GM18507 (cell line): Measurements from ENCODE around the gene TSC22D1.

Experiments used
- DNase-seq: peaks from one replicate; pipeline ENCODE4 v3.0.0; 2011; ENCODE audit warnings: low read depth; ENCODE audit not compliant: insufficient read length; ENCODE audit errors: extremely low spot score
- FAIRE-seq: peaks from 2 replicates; lab custom pipeline; 2011; peaks lifted over from hg19 to GRCh38; lab: Jason Lieb, UNC

The TSC22D1 gene

GRCh38 chr13:44395976-44396694 is 180.0 kb downstream of the TSC22D1 start:
- no peak for DNase-seq
- FAIRE-seq, result no peak

- no peak for DNase-seq
- no peak for FAIRE-seq
Measured at GRCh38 chr13:44394658-44395057, 181.5 kb downstream of the TSC22D1 start.

- no peak for DNase-seq
Measured at GRCh38 chr13:44393391-44393790, 182.7 kb downstream of the TSC22D1 start.

GRCh38 chr13:44389876-44390275 is 186.3 kb downstream of the TSC22D1 start:
- DNase-seq, result no peak
- FAIRE-seq, result no peak

More at GRCh38 chr13:44393391-44393790, 182.7 kb downstream of the TSC22D1 start:
- no peak for FAIRE-seq

GRCh38 chr13:44389060-44389666 is 187.0 kb downstream of the TSC22D1 start:
- no peak for FAIRE-seq
- no peak for DNase-seq

- DNase-seq, result no peak
- no peak for FAIRE-seq
Measured at GRCh38 chr13:44388427-44389059, 187.6 kb downstream of the TSC22D1 start.

GRCh38 chr13:44386913-44387556 is 189.1 kb downstream of the TSC22D1 start:
- DNase-seq, result no peak
- no peak for FAIRE-seq

- no peak for FAIRE-seq
Measured at GRCh38 chr13:44385847-44386246, 190.3 kb downstream of the TSC22D1 start.

GRCh38 chr13:44385401-44385800 is 190.7 kb downstream of the TSC22D1 start:
- DNase-seq (no peak), FAIRE-seq (no peak)

More at GRCh38 chr13:44385847-44386246, 190.3 kb downstream of the TSC22D1 start:
- no peak for DNase-seq

- DNase-seq (no peak), FAIRE-seq (no peak)
Measured at GRCh38 chr13:44384778-44385177, 191.4 kb downstream of the TSC22D1 start.

- no peak for FAIRE-seq
Measured at GRCh38 chr13:44383945-44384344, 192.2 kb downstream of the TSC22D1 start.

GRCh38 chr13:44382635-44383145 is 193.4 kb downstream of the TSC22D1 start:
- no peak for DNase-seq
- FAIRE-seq, result no peak

More at GRCh38 chr13:44383945-44384344, 192.2 kb downstream of the TSC22D1 start:
- DNase-seq, result no peak
